Activated gamma-delta T cell treated with Interleukin-2 at 50 U/mL for 16 hours (primary cell): ENCODE results near the gene PPP1R37.

ENCODE experiments used
- DNase-seq: peaks from one replicate; pipeline ENCODE4 v3.0.0-alpha.2; 2020

PPP1R37 gene

DNA sequence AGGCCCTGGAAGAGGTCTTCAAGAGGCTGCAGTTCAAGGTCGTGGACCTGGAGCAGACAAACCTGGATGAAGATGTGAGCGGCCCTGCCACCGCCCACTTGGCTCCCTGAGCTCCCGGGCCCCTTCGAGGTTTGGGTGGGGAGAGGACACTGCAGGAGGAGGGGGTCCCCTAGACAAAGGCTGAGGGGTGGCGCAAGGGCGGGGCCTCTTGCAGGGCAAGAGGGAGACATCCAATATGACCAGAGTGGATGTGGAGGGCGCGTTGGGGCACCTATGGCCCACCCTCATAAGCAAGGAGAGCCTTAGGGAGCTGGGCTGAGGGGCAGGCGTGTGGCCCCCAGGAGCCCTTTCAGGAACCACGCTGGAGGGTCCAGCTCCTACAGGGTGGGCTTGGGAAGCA lies 47.6 kb downstream of the PPP1R37 start:
- DNase-seq = no peak

DNA sequence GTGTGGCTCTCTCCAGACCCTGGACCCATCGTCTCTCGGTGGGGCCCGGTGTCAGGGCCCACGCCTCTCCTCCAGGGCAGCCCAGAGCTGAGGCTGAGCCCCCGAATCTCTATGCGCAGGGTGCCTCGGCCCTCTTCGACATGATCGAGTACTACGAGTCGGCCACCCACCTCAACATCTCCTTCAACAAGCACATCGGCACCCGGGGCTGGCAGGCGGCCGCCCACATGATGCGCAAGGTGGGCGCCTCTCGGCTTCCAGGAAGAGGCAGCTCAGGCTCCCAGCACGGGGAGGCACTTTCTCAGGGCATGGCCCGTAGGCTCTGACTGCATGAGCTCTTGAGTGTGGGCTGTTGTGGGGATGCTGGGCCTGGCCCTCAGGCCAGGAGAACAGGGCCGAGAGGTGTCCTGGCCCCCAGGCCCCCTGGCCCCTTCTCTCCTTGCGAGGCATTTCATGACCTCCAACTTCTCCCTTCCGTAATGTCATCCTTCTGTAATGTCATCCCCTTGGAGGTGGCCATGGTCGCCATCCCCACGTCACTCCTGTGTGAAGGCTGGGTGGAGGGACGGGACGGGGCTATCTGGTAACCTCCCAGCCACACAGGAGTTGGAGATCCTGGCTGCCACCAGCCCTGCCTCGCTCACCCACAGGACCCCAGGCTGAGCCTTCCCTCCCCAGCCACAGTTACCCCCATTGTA lies 48.4 kb downstream of the PPP1R37 start:
- DNase-seq = no peak

DNA sequence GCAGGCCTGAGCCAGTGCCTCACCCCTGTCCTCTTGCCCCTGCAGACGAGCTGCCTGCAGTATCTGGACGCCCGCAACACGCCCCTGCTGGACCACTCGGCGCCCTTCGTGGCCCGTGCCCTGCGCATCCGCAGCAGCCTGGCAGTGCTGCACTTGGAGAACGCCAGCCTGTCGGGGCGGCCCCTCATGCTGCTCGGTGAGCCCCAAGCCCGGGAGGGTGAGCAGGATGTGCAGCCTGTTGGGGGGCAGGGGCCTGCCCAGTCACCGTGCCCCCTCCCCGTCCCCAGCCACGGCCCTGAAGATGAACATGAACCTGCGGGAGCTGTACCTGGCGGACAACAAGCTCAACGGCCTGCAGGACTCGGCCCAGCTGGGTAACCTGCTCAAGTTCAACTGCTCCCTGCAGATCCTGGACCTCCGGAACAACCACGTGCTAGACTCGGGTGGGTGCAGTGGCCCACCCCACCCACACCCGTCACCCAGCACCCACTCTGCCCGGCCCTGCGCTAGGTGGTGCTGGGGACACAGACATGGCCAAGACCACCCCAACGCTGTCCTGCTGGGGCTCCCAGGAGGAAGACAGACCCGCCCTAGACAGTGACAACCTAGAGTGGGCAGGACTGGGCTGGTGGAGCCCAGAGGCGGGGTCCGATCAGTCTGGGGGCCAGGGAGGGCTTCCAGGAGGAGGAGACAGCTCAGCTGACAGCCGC lies 49.2 kb downstream of the PPP1R37 start:
- DNase-seq = no peak

DNA sequence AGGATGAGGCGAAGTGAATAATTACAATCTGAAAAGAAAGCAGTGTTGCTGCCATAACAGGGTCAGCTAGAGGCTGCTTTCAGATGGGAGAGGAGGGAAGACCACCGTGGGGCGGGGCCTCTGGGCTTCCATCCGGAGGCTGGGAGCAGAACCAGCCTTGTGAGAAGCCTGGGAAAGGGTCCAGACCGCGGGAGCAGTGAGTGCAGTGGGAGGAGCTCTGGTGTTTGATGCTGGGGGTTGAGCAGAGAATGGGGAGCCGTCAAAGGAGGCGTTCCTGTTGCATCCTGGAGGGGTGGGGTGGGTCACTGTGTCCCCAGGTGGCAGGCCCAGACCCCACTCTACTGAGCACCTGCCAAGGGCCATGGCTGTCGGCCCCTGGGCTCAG lies 49.7 kb downstream of the PPP1R37 start:
- DNase-seq = no peak

DNA sequence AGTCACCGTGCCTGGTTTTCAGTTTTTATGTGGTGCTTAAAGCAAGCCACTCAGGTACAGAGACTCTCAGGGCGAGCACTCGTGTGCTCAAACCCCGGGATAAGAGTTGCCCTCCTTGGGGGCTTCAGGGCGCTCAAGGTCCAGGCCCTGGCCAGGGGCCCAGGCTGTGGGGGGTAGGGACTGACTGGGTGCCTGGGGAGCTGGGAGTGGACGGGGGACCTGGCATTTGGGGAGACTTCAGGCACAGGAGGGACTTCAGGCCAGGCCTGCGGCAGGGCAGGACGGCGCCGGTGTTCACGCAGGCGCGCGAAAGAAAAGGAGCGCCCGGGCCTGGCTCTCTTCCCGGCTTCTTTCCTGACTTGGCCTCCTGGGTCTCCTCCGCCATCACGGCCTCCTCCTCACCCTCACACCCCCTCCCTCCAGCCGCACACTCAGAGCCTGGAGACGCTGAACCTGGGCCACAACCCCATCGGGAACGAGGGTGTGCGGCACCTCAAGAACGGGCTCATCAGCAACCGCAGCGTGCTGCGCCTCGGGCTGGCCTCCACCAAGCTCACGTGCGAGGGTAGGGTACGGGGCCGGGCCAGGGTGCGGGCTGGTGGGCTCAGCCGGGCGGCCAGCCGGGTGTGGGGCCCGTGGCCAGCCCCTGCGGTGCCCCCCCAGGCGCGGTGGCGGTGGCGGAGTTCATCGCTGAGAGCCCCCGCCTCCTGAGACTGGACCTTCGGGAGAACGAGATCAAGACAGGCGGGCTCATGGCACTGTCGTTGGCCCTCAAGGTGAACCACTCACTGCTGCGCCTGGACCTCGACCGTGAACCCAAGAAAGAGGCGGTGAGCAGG lies 51.7 kb downstream of the PPP1R37 start:
- DNase-seq = no peak

DNA sequence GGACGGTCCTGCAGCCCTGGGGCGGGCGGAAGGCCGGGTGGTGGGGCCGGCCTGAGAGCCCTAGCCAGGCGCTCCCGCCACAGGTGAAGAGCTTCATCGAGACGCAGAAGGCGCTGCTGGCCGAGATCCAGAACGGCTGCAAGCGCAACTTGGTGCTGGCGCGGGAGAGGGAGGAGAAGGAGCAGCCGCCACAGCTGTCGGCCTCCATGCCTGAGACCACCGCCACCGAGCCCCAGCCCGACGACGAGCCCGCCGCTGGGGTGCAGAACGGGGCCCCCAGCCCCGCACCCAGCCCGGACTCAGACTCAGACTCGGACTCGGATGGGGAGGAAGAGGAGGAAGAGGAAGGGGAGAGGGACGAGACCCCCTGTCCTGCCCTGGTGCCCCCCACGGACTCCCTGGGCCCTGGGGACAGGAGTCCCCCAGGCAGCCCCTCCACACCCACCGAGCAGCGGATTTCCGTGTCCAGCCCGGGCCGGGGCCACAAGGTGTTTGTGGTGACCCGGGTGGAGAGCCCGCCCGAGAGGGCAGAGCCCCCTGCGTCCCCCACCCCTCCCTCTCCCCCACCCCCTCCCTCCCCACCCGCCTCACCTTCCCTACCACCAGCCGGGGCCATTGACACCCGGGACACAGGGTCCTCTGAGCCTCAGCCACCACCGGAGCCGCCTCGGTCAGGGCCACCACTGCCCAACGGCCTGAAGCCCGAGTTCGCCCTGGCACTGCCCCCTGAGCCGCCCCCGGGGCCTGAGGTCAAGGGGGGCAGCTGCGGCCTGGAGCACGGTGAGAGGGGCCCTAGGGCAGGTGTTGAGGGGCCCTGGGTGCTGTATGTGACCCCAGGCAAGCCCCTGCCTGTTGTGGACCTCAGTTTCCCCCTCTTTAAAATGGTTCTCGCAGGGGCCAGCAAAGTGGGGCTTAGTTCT lies 52.6 kb downstream of the PPP1R37 start:
- no peak for DNase-seq

DNA sequence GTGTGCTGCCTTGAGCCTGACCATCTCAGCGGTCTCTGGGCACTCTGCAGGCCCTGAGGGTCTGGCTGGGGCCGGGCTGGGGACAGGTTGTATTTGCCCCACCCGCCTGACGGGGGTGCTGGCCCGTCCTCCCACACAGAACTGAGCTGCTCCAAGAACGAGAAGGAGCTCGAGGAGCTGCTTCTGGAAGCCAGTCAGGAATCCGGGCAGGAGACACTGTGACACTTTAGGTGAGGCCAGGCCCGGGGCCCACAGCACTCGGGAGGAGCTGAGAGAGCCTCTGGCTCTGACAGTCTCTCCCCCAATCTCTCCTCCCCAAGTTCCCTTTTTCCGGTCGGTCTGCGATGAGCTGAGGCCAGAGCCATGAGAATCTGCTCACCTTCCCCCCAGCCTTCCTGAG lies 53.3 kb downstream of the PPP1R37 start:
- no peak for DNase-seq

DNA sequence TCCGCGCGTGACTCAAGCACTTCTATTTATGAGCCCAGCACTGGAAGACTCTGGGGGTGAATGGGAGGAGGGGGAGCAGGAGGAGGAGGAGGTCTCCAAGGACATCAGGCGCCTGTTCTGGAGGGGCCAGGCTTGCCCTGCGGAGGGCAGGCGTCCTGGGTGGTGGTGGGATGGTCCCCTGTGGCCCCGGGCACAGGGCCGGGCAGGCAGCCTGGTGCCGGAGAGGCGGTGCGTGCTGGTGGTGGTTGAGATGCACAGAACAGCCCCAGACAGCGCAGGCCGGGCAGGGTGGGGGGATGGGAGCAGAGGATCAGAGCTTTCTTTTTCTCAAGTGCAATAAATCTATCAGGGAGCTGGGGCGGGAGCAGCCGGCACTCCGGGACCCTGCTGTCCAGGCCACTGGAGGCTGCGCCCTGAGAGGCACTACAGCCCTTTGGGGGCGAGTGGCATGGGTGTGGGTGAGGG lies 53.8 kb downstream of the PPP1R37 start:
- DNase-seq = no peak

DNA sequence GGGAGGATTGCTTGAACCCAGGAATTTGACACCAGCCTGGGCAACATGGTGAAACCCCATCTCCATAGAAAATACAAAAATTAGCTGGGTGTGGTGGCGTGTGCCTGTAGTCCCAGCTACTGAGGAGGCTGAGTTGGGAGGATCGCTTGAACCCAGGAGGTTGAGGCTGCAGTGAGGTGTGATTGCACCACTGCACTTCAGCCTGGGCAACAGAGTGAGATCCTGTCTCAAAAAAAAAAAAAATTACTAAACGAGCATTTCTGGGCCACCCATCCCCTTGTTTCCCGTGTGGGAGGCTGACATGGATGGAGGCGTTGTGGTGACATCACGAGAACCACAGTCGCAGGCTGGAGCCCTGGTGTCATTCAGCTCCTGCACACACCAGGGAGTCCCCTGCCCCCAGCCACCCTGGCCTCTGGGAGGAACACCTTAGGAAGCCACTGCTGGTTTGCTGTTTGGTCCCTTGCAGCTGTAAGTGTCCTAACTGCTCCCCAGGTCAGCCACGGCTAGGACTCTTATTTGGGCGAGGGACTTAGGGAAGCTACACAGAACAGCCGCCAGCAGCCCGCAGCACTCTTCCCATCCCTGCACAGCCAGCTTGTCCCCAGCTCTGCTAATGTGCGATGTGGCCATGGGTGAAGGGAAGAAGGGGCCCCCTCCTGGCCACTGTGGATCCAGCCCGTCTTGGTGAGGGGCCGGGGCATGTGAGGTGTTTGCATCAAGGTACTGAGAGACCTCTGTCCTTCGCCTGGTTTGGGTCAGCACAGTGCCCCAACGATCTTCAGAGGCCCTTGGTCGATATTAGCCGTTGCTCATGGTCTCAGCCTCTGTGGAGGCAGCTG lies 55.1 kb downstream of the PPP1R37 start:
- no peak for DNase-seq

DNA sequence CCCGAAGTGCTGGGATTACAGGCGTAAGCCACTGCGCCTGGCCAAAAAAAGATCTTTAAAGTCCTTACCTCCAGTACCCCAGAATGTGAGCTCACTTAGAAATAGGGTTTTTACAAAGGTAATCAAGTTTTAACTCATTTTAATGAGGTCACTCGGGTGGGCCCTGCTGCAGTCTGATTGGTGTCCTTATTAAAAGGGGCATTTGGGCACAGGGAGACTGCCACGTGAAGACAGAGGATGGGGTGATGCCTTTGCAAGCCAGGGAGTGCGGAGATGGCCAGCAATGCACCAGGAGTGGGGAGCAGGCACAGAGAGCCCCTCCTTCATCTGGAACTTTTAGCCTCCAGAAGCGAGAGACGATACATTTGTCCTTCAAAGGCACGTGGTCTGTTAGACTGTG lies 56.1 kb downstream of the PPP1R37 start:
- no peak for DNase-seq

DNA sequence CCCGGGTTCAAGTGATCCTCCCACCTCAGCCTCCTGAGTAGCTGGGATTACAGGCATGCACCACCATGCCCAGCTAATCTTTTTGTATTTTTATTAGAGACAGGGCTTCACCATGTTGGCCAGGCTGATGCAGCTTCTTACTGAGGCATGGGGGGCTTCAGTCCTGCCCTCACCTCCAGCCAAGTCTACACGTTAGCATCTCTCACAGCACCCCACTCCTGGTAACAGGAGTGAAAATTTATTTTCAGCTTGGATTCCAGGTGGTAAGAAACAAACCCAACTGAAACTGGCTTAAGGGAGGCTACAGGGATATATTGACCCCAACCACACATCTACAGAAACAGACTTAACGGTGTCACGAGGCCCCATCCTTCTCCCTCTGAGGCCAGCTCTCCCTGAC lies 57.2 kb downstream of the PPP1R37 start:
- no peak for DNase-seq

DNA sequence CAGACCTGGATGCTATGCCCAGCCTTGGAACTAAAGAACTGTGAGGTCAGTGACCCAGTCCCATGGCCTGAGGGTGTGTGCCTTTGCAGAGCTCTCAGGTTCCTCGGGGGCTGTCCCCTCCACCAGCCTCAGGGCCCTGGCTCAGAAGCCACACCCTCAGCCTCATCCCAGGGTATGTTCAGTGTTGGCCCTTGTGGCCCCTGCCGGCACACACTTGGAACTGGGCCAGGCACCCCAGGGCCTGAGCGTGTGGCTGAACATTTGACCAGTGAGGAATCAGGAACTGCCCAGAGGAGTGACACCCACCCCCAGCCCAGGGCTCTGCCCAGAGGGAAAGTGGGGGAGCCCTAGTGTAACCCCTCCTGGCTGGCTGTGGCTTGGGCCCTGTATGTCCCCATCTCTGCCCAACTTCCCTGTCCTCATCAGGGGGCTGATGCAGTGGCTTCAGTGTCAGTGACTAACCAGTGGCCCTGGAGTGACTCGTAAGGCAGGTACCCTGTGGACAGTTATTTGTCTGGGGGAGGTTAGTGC lies 57.8 kb downstream of the PPP1R37 start:
- no peak for DNase-seq

DNA sequence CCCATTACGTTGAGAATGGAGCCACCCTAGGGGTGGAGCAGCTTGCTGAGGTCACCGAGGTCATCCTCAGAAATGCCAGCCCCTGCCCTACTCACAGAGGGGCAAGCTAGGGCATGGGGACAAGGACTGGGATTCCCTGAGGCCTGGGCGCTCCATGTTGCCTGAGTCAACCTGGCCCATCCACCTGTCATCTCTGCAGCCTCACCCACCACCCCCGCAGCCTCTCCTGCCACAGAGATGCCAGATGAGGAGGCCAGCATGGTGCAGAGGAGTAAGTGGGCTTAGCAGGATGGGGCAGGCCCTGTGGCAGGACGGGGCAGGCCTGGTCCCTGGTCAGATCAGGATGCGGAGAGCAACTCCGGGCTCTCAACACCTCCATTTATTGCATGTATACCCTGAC lies 58.3 kb downstream of the PPP1R37 start:
- DNase-seq = no peak

DNA sequence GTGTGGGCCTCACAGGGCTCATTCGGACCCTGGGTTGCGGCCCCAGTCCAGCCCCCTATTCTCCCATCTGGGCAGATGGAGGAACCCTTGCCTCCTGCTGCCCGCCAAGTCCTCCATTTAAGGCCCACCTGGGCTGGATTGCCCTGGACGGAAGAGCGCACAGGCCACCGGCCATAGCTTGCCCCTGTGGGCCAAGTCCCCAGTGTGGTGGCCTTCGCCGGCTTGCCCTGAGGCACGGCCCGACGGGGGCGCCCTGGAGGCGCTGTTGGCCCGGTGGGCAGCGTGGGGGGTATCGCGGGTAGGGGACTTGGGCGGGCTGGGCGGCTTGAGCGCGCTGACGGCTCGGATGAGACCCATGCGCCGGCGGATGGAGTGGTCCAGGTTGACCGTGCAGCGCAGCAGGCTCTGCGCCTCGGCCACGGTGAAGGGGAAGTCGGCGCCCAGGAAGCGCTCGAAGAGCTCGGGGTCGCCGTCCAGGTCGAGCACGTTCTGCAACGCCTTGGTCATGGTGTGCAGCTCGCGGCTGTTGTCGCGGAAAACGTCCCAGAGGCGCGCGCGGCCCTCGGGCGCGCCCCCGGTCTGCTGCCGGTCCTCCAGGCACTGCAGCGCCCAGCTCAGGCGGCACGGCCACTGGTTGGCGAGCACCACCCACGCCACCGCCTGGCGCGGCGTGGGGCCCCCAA lies 59.0 kb downstream of the PPP1R37 start:
- DNase-seq = no peak

DNA sequence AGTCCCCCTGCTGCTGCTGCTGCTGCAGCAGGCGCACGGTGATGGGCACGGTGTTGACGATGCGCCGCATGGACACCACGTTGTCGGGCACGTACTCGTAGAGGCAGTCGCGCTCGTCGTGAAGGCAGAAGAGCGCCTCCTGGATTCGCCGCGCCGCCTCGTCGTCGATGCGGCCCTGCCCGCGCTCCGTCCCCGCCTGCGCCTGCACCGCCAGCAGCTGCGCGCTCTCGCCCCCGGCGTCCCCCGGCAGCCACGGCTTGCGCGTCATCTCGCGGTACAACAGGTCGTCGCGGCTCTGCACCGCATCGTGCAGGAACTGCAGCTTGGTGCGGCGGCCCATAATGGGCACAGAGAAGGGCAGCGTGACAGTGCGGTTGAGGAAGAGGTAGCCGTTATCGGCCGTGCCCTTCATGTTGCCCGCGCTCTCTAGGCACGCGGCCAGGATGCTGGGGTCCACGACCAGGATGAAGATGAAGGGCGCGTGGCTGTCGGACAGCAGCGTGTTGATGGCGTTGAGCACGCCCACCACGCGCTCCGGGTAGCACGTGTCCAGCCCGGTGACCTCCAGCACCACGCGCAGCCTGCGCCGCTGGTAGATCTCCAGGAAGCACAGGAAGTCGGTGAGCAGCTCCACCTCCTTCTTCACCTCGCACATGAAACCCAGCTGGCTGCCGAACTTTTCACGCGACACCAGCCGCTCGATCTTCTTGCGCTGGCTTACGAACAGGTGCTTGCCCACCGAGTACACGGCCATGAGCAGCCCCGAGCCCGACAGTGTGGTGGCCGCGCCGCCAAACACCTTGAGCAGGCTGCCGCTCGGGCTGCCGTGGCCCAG lies 59.7 kb downstream of the PPP1R37 start:
- DNase-seq = peak; percentile 36

DNA sequence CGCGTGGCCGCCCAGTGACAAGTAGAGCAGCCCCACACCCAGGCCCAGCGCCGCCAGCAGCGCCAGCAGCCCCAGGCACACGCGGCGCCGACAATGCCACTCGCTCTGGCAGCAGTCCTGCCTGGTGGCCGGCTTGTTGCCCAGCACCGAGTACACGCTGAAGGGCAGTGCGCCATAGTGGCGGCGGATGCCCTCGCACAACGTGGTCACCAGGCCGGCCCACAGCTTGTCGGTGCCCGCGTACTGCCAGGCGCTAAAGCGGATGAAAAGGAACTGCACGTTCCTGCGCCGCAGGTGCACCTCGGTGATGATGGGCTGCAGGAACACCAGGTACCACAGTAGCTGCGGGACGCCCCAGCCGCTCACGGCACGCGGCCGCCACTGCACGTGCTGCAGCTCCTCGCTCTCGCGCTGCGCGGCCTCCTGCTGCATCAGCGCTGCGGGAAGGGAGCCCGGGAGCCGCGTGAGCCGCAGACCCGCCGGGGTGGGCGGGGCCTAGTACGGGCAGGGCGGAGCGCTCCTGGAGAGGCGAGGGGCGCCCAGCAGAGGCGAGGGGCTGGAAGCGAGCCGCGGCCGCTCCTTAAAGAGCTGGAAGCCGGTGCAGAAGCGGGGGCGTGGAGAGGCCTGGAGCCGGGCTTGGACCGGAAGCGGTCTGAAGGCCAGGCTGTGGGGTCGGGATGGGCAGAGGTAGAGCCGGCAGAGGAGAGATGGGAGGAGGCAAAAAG lies 60.5 kb downstream of the PPP1R37 start:
- DNase-seq = no peak

DNA sequence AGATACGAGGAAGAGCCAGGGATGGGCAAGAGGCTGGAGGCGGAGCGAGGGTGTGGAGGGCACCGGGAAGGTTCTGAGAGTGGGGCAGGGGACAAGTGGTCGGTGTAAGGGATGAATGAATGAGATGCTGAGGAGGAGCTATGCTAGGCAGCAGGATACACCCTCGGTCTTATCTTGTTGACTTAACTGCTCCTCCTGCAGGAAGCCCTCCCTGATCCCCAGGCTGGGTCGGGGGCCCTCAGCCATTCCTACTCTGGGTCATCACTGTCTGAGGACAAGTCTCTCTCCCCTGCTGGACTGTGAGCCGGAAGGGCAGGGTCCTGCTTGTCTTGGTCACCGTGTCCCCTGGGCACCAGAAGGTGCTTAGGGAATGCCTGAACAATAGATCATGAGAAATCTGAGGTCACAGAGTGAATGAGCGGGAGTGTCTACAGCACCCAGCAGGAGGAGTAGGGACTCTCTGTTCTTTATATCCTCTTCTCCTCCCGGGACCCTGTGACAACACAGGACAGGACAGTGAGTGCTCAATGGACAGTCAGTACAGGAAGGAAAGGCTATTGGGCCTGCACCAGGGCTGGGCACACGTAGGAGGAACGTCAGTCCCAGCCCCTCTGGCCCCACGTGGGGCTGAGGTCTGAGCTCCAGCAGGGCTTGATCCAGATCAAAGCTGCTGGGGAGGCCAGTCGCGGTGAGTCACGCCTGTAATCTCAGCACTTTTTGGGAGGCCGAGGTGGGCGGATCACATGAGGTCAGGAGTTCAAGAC lies 61.3 kb downstream of the PPP1R37 start:
- DNase-seq = no peak

DNA sequence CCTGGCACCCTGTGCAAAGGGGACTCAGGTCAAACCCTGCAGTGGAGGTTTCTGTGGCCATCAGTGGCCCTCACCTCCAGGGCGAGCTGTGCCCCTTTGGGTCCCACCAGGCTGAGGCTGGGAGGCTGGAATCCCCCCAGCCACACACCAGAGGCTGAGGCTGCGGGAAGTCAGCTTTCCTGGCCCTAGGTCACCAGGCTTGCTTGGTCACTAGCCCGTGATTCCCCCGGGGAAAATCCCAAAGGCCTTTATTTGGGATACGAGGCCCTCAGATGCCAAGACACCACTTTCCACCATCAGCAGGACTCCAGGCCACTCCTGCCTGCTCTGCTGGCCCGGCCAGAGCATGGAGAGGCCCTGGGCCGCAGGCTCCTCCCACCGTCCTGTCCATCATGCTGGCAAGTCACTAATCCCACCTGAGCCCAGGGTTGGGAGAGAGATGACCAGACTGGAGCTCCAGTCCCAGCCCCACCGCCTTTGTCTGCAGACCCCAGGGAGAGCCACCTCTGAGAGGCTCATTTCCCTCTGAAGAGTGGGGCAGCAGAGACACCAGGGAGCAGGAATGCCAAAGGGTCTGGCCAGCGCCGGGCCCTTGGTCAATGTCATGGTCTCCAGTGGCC lies 63.1 kb downstream of the PPP1R37 start:
- no peak for DNase-seq
